Measurements from ENCODE around the gene TACR2.

Gene TACR2

DNA sequence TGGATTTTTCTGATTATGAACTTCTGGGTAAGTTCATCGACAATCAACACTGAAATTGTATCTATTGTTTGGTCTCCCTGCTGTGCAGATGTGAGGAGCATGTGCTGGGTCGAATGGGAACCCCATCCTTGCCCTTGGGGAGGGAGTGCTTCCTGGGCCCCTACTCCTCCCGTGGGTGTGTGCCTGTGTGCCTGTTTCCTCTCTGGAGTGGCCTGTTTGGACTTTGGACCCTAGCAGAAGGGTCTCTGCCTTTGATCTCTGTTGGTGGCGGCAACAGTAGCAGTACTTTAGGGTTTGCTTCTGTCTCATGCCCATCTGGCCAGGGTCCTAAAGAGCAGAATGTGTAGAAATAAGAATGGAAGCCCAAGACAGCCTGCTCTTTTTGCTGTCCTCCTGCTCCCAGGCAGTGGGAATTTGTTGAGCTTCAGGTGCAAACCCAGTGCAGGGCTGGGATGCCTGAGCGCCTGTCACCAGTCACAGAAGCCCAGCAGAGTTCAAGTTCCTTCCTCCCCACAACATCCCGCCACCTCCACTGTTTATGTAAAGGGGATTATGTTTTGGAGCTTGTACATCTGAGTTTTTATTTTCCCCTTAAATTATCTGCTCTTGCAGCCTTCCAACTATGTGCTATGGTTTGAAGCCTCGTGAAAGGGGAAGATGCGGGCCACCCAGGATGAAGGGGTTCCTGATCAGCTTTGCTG, 1.5 kb upstream of the TACR2 start:
- no peak for DNase-seq

DNA sequence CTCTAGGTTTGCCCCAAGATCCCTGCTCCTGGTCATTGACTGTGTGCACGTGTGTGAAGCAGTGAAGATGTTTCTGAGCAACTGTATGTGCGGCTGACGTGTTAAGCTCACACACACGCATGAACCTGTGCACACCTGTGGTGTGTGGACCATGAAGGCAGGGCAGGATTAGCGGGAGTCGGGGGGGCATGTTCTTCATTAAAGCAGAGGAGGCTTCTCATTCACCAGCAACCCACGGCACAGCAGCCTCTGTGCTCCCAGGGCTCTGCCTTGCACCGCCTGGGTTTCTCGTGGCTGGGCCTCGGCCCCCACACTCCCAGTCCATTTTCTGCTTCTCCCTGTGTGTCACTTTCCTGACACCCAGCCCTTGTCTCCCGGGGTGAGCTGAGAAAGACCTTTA, 824 bp upstream of the TACR2 start:
- DNase-seq: no peak

DNA sequence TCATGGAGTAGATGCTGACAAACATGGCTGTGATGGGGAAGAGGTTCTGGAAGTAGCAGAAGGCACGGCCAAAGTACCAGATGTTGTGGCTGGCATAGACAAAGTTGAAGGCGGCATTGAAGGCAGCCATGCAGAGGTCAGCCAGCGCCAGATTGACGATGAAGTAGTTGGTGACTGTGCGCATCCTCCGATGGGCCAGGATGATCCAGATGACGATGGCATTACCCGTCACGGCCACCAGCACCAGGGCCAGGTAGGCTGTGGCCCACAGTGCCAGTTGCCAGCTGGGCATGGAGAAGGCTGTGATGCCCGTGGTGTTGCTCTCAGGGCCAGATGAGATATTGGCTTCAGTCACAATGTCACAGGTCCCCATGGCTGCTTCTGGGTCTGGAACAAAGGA, 767 bp downstream of the TACR2 start:
- DNase-seq: no peak

DNA sequence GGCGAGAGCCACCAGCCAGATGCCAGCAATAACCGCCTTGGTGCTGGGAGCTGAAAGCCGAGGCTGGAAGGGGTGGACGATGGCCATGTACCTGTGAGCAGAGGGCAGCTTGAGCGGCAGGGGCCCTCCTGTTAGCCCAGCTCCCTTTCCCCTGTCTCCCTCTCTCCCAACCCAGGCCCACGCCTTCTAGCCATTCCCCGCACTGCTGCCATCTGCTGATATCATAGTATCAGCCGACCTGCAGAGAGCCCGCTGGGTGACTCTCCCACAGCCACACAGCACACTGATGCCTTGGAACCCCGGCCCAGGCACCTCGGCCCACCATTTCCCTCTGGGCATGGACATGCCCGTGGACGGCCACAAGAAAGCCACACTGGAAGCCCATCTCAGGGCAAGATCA, 1.7 kb downstream of the TACR2 start:
- no peak for DNase-seq

DNA sequence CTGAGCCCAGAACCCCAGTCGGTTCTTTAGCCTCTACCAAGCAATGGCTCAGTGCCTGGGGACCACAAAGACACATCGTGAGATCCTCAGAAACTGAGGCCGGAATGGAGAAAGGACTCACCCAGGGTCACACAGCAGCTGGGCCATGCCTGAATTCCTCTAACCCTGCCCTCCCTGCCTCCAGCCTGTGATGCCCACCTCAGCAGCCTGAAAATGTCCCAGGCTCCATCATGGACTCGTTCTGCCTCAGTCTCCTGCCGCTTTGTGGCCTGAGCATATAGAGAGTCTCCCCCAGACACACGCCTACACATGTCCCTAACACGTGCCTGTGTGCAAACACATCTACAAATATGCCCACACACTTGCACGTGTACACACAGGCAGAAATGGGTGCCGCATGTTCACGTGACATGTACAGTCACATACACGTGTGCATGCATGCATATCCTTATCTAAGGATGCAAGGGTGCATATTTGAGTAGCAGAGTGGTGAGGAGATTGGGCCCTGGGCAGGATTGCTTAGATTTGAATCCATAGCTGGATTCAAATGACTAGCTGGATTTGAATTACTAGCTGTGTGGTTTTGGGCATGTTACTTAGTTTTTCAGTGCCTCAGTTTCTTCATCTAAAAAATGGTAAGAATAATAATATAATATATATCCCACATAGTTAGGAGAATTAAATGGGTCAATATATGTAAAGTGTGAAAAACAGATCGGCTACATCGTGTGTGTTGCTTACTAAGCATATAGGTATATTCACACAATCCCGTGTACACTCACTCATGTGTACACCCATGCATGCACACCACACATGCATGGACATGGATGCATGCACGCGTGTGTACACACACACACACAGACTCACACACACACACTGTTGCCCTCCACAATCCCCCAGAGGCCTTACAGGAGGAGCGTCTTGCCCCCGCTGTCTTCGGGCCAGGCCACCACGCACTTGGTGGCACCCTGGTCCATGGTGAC, 2.4 kb downstream of the TACR2 start:
- DNase-seq: no peak

DNA sequence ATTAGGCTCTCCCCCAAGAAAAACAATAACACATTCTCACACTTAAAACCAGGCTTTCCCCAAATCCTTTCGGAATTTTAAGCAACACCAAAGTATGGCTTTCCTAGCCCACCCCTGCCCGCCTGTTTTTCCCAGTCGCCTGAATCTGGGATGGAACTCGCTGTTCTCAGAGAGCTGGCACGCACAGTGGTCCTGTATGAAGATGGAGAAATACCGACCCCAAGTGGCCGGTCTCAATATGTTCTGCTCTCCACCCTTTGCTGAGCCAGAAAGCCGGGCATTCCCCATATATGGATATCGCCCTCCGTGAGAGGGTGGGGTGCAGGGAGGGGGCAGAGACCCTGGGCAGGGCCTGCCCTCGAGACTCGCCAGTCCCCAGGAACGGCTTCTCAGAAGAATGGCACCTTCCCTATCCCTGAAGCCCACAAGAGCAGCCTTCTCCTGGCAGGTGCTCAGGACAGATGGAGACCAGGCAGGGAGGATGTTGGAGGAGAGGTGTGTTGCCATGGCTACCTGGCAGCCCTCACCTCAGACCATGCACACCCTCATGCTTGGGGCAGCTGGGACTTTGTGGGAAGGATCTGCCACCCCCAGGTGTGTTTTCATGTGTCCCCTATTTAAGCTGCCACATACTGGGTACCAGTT, 3.4 kb downstream of the TACR2 start:
- DNase-seq: peak; percentile 92 to 98

DNA sequence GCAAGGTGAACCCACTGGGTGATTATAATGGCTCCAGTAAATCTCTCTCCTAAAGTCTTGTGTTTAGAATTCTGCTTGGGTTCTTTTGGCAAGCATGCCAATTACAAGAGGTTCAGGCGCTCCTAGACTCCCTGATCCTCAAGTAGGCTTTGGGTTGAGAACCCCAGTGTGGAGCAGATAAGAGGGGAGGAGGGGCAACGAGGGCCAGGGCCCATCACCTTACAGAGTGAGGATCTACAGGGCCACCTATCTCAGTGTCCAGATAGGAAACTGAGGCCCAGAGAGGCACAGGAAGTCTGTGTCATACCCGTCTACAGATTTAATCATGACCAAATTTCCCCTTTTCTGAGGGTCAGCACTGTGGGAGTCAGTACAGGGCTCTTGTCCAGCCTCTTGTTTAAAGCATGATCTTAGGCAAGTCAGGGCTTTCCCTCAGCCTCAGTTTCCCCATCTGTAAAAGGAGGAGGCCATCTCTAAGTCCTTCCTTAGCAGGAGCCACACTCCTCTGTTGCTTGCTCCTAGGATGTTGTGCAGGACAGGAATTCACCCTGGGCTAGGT, 4.4 kb downstream of the TACR2 start:
- no peak for DNase-seq

DNA sequence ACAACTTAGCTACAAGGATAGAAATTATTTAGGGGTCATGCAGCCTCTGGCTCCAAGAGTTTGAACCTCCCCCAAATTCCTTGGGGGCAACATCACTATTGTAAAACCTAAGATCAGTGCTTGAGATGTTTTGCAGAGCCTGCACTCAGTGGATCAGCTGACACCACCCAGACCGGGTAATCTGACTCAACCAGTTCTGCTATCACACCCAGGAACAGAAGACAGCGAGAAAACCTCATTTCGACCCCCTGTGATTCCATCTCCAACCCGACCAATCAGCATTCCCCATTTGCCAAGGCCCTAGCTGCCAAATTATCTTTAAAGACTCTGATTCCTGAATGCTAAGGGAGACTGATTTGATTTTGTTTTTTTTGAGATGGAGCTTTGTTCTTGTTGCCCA, 5.2 kb downstream of the TACR2 start:
- DNase-seq: no peak

DNA sequence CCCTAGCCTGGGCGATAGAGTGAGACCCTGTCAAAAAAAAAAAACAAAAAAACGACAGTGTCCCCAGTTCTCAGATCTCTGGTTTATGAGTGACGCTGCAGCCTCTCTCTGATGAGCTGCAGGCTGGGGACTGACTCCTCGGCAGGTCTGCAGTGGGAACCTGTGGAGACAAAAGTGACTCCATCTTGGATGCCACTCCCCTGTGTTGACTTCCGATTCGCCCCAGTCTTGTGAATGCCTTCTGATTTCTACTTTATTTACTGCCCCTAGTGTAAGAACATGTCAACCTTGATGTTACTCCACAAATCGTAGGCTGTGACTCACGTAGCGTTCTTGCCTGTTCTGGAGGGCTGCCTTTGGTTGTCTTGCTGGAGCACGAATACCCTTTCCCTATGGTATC, 6.2 kb downstream of the TACR2 start:
- no peak for DNase-seq

DNA sequence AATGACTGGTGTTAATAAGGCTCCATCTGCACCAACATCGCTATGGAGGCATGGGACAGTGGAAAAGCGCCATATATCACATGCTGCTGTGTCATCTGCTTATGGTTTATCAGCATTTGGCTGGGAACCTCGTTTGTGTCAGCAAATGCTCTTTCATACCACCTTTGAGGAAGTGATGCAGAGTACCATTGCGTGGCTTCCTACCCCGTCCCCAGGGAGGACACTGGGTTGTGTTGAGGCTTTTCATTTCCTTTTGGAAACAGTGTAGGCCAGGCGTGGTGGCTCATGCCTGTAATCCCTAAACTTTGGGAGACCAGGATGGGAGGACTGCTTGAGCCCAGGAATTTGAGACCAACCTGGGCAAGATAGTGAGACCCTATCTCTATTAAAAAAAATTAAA, 6.8 kb downstream of the TACR2 start:
- DNase-seq: no peak

DNA sequence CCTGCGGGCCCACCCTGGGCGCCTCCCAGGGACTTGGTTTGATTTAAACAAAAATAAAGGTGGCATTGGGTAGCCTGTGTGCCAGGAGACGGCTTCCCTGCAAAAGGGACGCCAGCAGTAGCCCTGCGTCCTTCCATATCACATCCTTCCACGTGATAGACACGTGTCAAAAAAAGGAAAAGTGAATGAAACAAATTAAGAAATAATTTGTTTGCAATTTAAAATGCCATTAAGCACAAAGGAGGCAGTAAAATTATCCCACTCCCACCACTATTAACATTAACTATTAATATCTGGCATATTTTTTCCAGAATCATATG, 7.6 kb downstream of the TACR2 start:
- no peak for DNase-seq

DNA sequence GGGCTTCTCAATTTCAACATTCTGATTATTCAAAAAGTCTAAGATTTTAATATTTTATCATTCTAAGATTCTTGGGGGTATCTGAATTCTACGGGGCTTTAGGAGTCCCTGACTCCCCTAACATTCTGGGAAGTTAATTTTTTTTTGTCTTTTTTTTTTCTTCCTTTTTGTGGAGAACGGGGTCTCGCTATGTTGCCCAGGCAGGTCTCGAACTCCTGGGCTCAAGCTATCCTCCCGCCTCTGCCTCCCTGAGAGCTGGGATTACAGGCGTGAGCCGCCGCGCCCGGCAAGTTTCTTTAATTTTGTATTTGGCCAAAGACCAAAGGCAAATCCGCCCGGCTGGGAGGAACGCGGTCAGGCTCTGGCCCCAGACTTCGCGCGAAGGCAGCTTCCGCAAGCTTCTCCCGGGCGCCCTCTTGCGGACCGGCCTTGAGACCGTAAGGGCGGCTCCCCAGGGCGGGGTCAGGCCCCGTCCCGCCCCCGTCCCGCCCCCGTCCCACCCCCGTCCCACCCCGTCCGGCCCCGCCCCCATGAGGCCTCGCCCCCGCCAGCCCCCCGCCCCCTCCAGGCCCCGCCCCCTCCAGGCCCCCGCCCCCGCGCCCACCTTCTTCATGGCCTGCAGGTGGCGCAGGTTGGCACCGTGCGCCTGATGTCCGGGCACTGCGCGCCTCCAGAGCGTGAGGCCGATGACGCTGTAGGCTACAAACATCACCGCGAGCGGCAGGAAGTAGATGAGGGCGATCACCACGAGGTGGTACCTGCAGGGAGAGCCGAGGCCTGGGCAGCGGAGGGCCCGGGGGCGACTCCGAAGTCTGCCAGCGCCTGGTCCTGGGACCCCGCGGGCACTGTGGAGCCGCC, 8.2 kb downstream of the TACR2 start:
- DNase-seq: peak; percentile 45 to 73

DNA sequence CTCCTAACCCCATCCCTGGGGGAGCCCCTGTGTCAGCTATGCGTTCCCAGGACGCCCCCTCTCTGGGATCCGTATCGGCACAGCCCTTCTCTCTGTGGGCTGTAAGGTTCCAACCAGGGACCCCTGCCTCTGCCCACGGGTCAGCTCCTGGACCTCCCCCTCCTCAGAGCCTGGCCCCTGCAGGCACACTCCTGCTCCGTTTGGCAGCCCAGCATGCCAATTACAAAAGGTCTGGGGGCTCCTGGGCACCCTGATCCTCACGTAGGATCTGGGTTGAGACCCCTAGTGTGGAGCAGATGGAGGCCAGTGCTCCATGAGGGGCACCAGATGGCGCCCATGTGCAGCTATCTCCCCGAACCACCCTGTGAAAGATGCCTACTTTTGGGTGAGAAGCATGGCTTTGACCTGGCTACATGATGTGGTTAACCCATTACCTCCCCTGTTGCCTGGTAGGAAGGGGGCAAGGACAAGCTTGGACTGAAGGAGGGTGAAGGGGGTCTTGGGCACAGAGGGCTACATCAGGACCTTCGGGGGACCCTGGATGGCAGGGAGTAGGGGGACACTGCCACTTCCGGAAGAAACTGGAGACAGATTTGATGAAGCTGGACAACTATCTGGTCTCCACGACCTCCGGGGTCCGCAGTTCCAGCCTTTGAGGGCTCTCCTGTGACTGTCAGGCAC, 9.0 kb downstream of the TACR2 start:
- no peak for DNase-seq

DNA sequence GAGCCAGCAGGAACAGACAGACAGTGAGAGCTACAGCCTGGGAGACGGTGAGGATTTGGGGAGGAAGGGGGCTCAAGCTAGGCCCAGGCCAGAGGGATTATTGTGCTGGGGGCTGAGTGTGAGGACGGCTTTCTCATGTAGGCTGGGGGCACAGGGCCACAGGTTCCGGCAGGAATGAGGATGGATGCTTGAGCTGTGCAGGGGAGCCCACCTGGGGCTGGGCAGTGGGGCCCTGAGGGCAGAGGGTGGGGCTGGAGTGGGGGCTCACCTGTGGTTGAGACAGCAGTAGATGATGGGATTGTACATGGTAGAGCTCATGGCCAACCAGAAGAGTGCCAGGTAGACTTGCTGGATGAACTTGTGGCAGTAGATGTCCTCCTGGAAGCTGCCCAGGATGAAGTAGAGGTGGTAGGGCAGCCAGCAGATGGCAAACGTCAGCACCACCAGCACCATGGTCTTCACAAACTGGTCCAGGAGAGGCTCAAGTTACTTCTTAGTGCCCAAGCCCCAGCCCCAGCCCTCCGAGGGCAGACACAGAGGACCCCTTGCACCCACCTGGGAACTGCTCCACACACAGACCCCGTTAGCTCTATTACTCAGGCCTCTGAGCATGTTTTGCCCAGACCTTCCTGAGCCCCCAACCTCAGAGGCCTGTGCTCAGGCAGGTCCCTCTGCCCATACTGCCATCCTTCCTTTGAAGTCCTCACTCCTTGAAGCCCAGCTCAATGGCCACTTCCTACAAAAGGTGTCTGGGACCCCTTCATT, 9.7 kb downstream of the TACR2 start:
- DNase-seq: no peak

DNA sequence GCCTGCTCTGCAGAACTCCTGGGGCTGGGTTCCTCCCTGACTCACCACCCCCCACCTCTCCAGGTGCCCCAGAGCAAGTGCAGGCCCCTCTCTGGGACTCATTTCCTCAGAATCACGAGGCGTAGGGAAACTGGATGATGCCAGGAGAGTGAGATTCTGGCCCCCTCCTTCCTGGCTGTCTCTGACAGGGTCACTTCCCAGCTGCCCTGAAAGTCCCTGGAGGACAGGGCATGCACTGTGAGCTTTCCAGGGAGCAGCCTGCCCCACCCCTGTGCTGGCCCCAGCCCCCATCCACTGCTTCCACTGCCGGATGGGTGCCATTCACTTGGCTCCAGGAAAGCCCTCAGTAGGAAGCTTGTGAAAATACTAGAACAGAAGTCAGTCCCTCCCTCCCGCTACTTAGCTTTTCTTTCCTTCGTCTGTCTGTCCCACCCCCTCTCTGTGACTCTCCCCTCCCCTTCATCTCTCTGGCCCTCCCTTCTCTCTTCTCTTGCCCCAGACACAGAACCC, 10.4 kb downstream of the TACR2 start:
- no peak for DNase-seq

DNA sequence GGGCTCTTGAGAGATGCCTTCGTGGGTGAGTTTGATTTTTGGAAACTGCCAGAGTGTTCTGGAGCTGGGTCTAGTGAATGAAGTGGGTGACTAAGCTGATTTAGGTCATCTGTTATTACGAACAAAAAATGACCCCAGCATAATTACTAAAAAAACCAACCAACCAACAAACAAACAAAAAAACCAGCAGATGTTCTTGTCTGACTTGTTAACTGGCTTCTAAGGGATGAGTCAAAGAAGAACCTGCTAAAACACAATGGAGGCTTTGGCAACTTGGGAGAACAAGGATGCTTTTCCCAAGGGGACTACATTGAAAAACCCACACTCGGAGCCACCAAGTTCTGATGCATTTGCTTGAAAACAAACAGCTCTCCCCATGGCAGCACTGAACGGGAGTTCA, 11.5 kb downstream of the TACR2 start:
- no peak for DNase-seq

DNA sequence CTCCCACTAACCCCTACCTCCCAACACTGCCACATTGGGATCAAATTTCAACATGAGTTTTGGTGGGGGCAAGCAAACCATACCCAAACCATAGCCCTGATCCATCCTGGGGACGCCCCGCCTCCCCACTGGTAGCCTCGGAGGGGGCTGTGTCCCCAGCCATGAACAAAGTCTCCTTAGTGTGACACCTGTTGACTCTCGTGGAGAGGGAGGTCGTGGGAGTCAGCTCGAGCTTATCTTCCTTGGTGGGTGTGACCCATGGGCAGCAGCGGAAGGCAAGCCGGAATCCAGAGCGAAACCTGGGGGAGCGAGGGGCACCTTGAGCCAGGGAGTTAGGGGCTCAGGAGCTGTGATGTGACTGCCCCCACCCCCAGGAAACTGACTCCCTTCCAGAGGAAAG, 11.9 kb downstream of the TACR2 start:
- no peak for DNase-seq

DNA sequence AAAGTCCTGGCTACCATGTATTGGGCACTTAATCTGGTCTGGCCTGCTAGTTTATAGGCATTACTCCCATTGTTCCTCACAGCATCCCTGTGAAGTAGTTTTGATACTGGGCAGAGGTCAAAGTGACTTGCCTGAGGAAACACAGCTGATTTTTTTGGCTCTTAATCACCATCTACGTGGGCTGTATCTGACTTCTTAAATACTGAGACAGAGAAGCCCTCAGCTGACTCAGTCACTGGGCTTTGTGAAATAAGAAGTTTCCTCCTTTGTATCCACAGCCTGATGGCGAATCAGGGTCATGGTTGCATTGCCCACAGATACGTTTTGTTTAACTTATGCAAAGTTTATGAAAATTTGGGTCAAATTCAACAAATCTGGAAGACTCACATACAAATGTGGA, 13.2 kb downstream of the TACR2 start:
- DNase-seq: no peak

DNA sequence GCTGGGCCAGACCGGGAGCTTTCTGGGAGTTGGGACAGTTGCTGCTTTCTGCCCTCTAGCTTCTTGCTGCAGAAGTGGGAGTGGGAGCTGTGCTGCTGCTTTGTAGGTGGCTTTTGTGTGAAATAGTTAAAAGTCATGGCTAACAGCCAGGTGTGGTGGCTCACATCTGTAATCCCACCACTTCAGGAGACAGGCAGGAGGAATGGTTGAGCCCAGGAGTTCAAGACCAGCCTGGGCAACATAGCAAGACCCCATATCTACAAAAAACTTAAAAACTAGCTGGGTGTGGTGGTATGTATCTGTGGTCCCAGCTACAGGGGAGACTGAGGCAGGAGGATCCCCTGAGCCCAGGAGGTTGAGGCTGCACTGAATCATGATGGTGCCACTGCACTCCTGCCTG, 13.7 kb downstream of the TACR2 start:
- no peak for DNase-seq

DNA sequence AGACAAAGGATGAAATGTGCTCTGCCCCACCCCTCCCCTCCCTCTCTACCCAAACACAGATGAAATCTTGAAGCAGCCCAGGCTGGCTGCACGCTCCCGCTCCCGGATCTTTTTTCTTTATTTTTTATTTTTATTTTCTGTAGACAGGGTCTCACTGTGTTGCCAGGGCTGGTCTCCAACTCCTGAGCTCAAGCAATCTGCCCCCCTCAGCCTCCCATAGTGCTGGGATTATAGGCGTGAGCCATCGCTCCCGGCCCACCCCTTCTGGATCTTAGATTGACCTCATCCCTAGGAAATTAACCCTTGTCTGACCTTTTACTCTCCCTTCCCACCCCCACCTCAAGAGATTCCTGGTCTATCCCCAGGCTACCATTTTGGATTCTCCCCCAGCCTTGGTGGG, 14.3 kb downstream of the TACR2 start:
- no peak for DNase-seq

DNA sequence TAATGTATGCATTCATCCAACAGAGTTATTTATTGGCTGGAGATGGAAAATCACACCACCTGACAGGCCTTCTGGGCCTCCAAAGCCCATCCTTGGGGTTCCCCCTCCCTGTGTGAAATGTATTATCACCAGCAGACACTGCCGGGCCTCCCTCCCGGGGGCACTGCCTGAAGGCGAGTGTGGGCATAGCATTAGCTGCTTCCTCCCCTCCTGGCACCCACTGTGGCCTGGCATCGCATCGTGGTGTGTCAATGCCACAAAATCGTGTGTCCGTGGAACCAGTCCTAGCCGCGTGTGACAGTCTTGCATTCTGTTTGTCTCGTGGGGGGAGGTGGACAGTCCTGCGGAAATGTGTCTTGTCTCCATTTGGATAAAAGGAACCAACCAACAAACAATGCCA, 15.3 kb downstream of the TACR2 start:
- DNase-seq: no peak
